Heart left ventricle (tissue), 16 donors: ENCODE measurements around the gene MTMR1. TPM values are rescaled to one million over a fixed set of nuclear protein-coding genes. Genes with fewer than 3 reads are reported as not detected.

Experiments used
- ATAC-seq, 4 donors: fragments of 200-7000 bp; cut with Tn5 transposase; one replicate each; pipeline ENCODE4 v1.9.1; 2020 to 2022; ENCODE audit warnings: moderate library complexity in 4 of 4, mild to moderate bottlenecking in 3 of 4, moderate number of reproducible peaks in 1 of 4
- DNase-seq, 5 donors: peaks; one replicate each; pipeline ENCODE4 v3.0.0-alpha.2; 2020
- H3K27ac ChIP-seq, 12 donors: fragments of 200-600 bp; sonication (generic) in 4 of 12; one replicate each; pipeline versions ENCODE4 v1.5.0 to v1.8.0; 2016 to 2022; ENCODE audit warnings: mild to moderate bottlenecking in 2 of 12
- H3K27me3 ChIP-seq, 9 donors: fragments of 200-600 bp; sonication (generic) in 2 of 9; one replicate each; pipeline versions ENCODE4 v1.5.1 to v1.8.0; 2016 to 2022; ENCODE audit warnings: mild to moderate bottlenecking in 3 of 9
- H3K36me3 ChIP-seq, 9 donors: fragments of 200-600 bp; sonication (generic) in 2 of 9; one replicate each; pipeline versions ENCODE4 v1.5.0 to v1.8.0; 2018 to 2022; ENCODE audit warnings: mild to moderate bottlenecking in 2 of 9
- H3K4me1 ChIP-seq, 12 donors: fragments of 200-600 bp; sonication (generic) in 4 of 12; one replicate each; pipeline versions ENCODE4 v1.5.0 to v1.8.0; 2016 to 2022; ENCODE audit warnings: mild to moderate bottlenecking in 3 of 12
- H3K4me3 ChIP-seq, 12 donors: fragments of 200-600 bp; sonication (generic) in 4 of 12; one replicate each; pipeline versions ENCODE4 v1.5.0 to v1.8.0; 2017 to 2022; ENCODE audit warnings: mild to moderate bottlenecking in 9 of 12, moderate library complexity in 4 of 12
- H3K9me3 ChIP-seq, 12 donors: fragments of 200-600 bp; sonication (generic) in 4 of 12; one replicate each; pipeline versions ENCODE4 v1.5.0 to v1.8.0; 2016 to 2022; ENCODE audit warnings: mild to moderate bottlenecking in 1 of 12
- CTCF ChIP-seq, 12 donors: fragments of 200-600 bp; sonication (generic) in 4 of 12; IDR thresholded peaks; one replicate each; pipeline versions ENCODE4 v1.5.0 to v1.8.0; 2018 to 2022; ENCODE audit warnings: antibody characterized with exemption in 12 of 12, mild to moderate bottlenecking in 5 of 12
- POLR2A ChIP-seq, 2 donors: fragments of 450-650 bp; IDR thresholded peaks; one replicate each; pipeline ENCODE4 v1.6.1; 2017; ENCODE audit warnings: antibody characterized with exemption in 2 of 2, mild to moderate bottlenecking in 2 of 2, moderate library complexity in 2 of 2
- WGBS, 4 donors: extraction: QIAGEN DNeasy Blood & Tissue Kit in 2 of 4; methylation state at CpG; one replicate each; pipeline versions ENCODE4 v1.1.5 to v1.1.7; 2013 to 2018; 5-methylcytosine and 5-hydroxymethylcytosine counted together
- intact Hi-C, 10 donors: fragments of 100-400 bp; cut with DNase I; formaldehyde crosslinking; loops; one replicate each; pipeline versions ENCODE4 v1.11.1 to v1.14.2; 2022
- polyA plus RNA-seq, 2 donors: library from polyadenylated mRNA; stranded (reverse); fragments of 200-250 nt; gene quantifications; one replicate each; pipeline ENCODE4 v1.2.3, GENCODE V29; 2013
- total RNA-seq, 9 donors: library from RNA; depleted of rRNA in 2 of 9; stranded (reverse); fragments of >200 nt in 2 of 9; fragmentation: NEBNext Ultra II Directional in 3 of 9; extraction: Animal tissue kit (Norgen Biotek cat#: 25700) in 3 of 9; gene quantifications; one replicate each; pipeline versions ENCODE4 v1.1.0 to v1.2.4, GENCODE V29; 2016 to 2023
- donor health status: ischemic (EF 13 %, LVEDD 7.1; RV severe dilation, severe dysfunction).
- donor health status: healthy with polysubstance abuse.
- donor health status: DM: no; HTN: yes; CAD: no.
- donor health status: DM: no; HTN: no; CAD: no.
- donor health status: ischemic (EF 25% LVEDD 6.9; RV normal size, moderate dysfunction).
- donor health status: ischemic (EF 25% LVEDD 5.7; RV mildly dilated, moderate dysfunction).
- donor health status: healthy.
- donor health status: DM: yes; HTN: yes; CAD: no.
- donor health status: ischemic (EF 35%, LVEDD 5.7; RV mildly dilated, moderate dysfunction).
- donor health status: nonischemic (EF 11% LVEDD 7.7; RV severe dilation, severe dysfunction).
- donor health status: DM: yes; HTN: yes; CAD: no.
- donor health status: PGD.
- donor health status: ischemic (EF 29% LVEDD 5.4; RV normal size, mild dysfunction).
- donor health status: nonischemic (EF 23%, LVEDD 6.1; RV moderate dilation, normal function).

The MTMR1 gene
- total and polyA plus RNA-seq, 11 donors: 5.1 to 59.7 (median 21.0) TPM

GRCh38 chrX:150648296-150648940 lies 44.8 kb upstream of the MTMR1 start:
- Histone ChIP-seq H3K9me3 (no peaks in the 10 kb centered on the region), H3K4me3 (no peak overlapping the region), H3K4me1 (no peaks in the 10 kb centered on the region), H3K36me3 (peaks cover 0 to 59% (median 18%) of the 10 kb centered on the region in 9 donors), H3K27me3 (no peaks in the 10 kb centered on the region), H3K27ac (no peak overlapping the region)
- 65 to 85% (median 76%) methylated on average over 4 of the region's 4 CpGs for WGBS, 4 donors
- no peak for ATAC-seq
- no peak for DNase-seq
- intact Hi-C loops: no loop called here
- no peak for TF ChIP-seq POLR2A (IDR thresholded peaks at IDR 0.05)
- no peak for TF ChIP-seq CTCF (IDR thresholded peaks at IDR 0.05)

- intact Hi-C loops: no loop called here
- DNase-seq (peak in 3 of 5 donors; percentile 6 to 30 (median 17)), ATAC-seq (peak in 3 of 4 donors; percentile 39 to 75 (median 51))
- Histone ChIP-seq H3K9me3 (no peaks in the 10 kb centered on the region), H3K4me3 (no peak overlapping the region), H3K27ac (peak overlapping the region in 1 of 12 donors; percentile 2), H3K4me1 (no peaks in the 10 kb centered on the region), H3K27me3 (no peaks in the 10 kb centered on the region), H3K36me3 (peaks cover 0 to 53% (median 18%) of the 10 kb centered on the region in 9 donors)
- TF ChIP-seq CTCF (IDR thresholded peaks at IDR 0.05): no peak
- no peak for TF ChIP-seq POLR2A (IDR thresholded peaks at IDR 0.05)
- WGBS, 4 donors: 58 to 64% (median 62%) methylated on average over 8 of the region's 8 CpGs
Observed at GRCh38 chrX:150649096-150649870, 43.9 kb upstream of the MTMR1 start.

- ATAC-seq: no peak
- WGBS, 4 donors: 79 to 99% (median 89%) methylated on average over 2 of the region's 2 CpGs
Observed at GRCh38 chrX:150651906-150652305, 41.3 kb upstream of the MTMR1 start.

More at GRCh38 chrX:150651906-150652305, 41.3 kb upstream of the MTMR1 start:
- Histone ChIP-seq H3K27ac (no peak overlapping the region), H3K36me3 (peaks cover 0 to 30% (median 4%) of the 10 kb centered on the region in 9 donors), H3K9me3 (no peaks in the 10 kb centered on the region), H3K4me3 (no peak overlapping the region), H3K27me3 (no peaks in the 10 kb centered on the region), H3K4me1 (no peaks in the 10 kb centered on the region)
- TF ChIP-seq CTCF (IDR thresholded peaks at IDR 0.05) (no peak), POLR2A (IDR thresholded peaks at IDR 0.05) (no peak)
- DNase-seq: no peak
- intact Hi-C loops: no loop called here
